Measurements from ENCODE around the gene SIRT3.

- TF ChIP-seq ZBTB44 (tag by site-specific recombination; IDR thresholded peaks at IDR 0.05) (no peak), CTCF (tag by site-specific recombination; IDR thresholded peaks at IDR 0.05) (no peak), GLIS2 (tag by site-specific recombination; IDR thresholded peaks at IDR 0.05) (no peak), ZNF580 (tag by site-specific recombination; IDR thresholded peaks at IDR 0.05) (no peak), GLI2 (tag by site-specific recombination; IDR thresholded peaks at IDR 0.05; ENCODE audit: borderline replicate concordance, low read depth) (no peak), FEZF1 (tag by site-specific recombination; IDR thresholded peaks at IDR 0.05) (no peak)
Observed at GRCh38 chr11:205221-206001, 30.7 kb downstream of the SIRT3 start.
